CD14-positive monocyte (primary cell): ENCODE measurements around the gene GRK3. TPM values are rescaled to one million over a fixed set of nuclear protein-coding genes. Genes with fewer than 3 reads are reported as not detected.

Source experiments
- DNase-seq, 3 donors: peaks; one replicate each; pipeline ENCODE4 v3.0.0-alpha.2; 2011 to 2022
- H2AFZ ChIP-seq: 2 replicates; pipeline ENCODE4 v1.6.0; 2012; ENCODE audit warnings: mild to moderate bottlenecking, low read depth, low read length, inconsistent platforms; ENCODE audit not compliant: insufficient read depth, poor library complexity, severe bottlenecking
- H3K27ac ChIP-seq, 2 donors: 1 replicate in 1 of 2; 2 replicates in 1 of 2; pipeline ENCODE4 v1.5.1; 2012 to 2013; ENCODE audit warnings: low read length in 2 of 2, control low read depth in 1 of 2, inconsistent platforms in 1 of 2, low read depth in 1 of 2, mild to moderate bottlenecking in 1 of 2
- H3K27me3 ChIP-seq, 2 donors: one replicate each; pipeline versions ENCODE4 v1.6.0 to v1.6.1; 2011 to 2013; ENCODE audit warnings: low read length in 2 of 2; ENCODE audit not compliant: control insufficient read depth in 2 of 2, insufficient read depth in 2 of 2
- H3K36me3 ChIP-seq, 2 donors: replicated peaks in 1 of 2; 1 replicate in 1 of 2; 2 replicates in 1 of 2; pipeline versions ENCODE4 v1.5.1 to v1.6.1; 2012 to 2013; ENCODE audit warnings: low read length in 2 of 2, control low read depth in 1 of 2, inconsistent platforms in 1 of 2, mild to moderate bottlenecking in 1 of 2; ENCODE audit not compliant: insufficient read depth in 2 of 2, control insufficient read depth in 1 of 2
- H3K4me1 ChIP-seq, 2 donors: 1 replicate in 1 of 2; 2 replicates in 1 of 2; pipeline versions ENCODE4 v1.5.1 to v1.6.1; 2012 to 2013; ENCODE audit warnings: low read length in 2 of 2, control low read depth in 1 of 2, inconsistent platforms in 1 of 2, mild to moderate bottlenecking in 1 of 2, moderate library complexity in 1 of 2; ENCODE audit not compliant: insufficient read depth in 2 of 2, control insufficient read depth in 1 of 2
- H3K4me2 ChIP-seq: replicated peaks from 2 replicates; pipeline ENCODE3; 2012; ENCODE audit warnings: low read length, moderate library complexity, mild to moderate bottlenecking; ENCODE audit not compliant: poor library complexity, severe bottlenecking; ENCODE audit errors: extremely low read depth
- H3K4me3 ChIP-seq, 3 experiments: fragments of 200-600 bp in 1 of 3; sonication (generic) in 1 of 3; replicated peaks in 1 of 3; 1 replicate in 2 of 3; 2 replicates in 1 of 3; pipeline ENCODE4 v1.5.1; 2011 to 2013; ENCODE audit warnings: low read length in 3 of 3, mild to moderate bottlenecking in 3 of 3, control low read depth in 2 of 3, low read depth in 2 of 3, inconsistent platforms in 1 of 3, moderate library complexity in 1 of 3
- H3K79me2 ChIP-seq: 2 replicates; pipeline ENCODE4 v1.6.0; 2012; ENCODE audit warnings: mild to moderate bottlenecking, control low read depth, inconsistent platforms, low read length, moderate library complexity; ENCODE audit not compliant: insufficient read depth
- H3K9ac ChIP-seq: 2 replicates; pipeline ENCODE4 v1.6.0; 2017; ENCODE audit warnings: low read length, mild to moderate bottlenecking; ENCODE audit not compliant: insufficient read depth, poor library complexity, severe bottlenecking
- H3K9me3 ChIP-seq, 2 donors: replicated peaks in 1 of 2; 1 replicate in 1 of 2; 2 replicates in 1 of 2; pipeline versions ENCODE4 v1.5.1 to v1.6.1; 2012 to 2013; ENCODE audit warnings: low read length in 2 of 2, control low read depth in 1 of 2; ENCODE audit not compliant: control insufficient read depth in 1 of 2, insufficient read depth in 1 of 2
- H4K20me1 ChIP-seq: 2 replicates; pipeline ENCODE4 v1.6.0; 2012; ENCODE audit warnings: mild to moderate bottlenecking, low read length, control low read depth, moderate library complexity; ENCODE audit not compliant: insufficient read depth
- H3K27ac Mint-ChIP-seq, 7 donors: one replicate each; pipeline ENCODE4 v1.8.0; 2020; ENCODE audit warnings: mild to moderate bottlenecking in 7 of 7, mixed read lengths in 7 of 7, moderate library complexity in 6 of 7, inconsistent platforms in 2 of 7
- H3K27me3 Mint-ChIP-seq, 3 donors: one replicate each; pipeline ENCODE4 v1.8.0; 2021 to 2022; ENCODE audit warnings: low read depth in 3 of 3, mild to moderate bottlenecking in 3 of 3, mixed read lengths in 3 of 3, moderate library complexity in 3 of 3, inconsistent platforms in 1 of 3
- H3K36me3 Mint-ChIP-seq, 2 donors: one replicate each; pipeline ENCODE4 v1.8.0; 2020; ENCODE audit warnings: mixed read lengths in 2 of 2, inconsistent platforms in 1 of 2, mild to moderate bottlenecking in 1 of 2
- H3K4me1 Mint-ChIP-seq: one replicate; pipeline ENCODE4 v1.8.0; 2020; ENCODE audit warnings: mild to moderate bottlenecking, mixed read lengths
- H3K4me3 Mint-ChIP-seq, 2 donors: one replicate each; pipeline ENCODE4 v1.8.0; 2020; ENCODE audit warnings: mild to moderate bottlenecking in 2 of 2, mixed read lengths in 2 of 2, moderate library complexity in 1 of 2
- H3K9me3 Mint-ChIP-seq, 7 donors: one replicate each; pipeline ENCODE4 v1.8.0; 2020 to 2022; ENCODE audit warnings: mixed read lengths in 7 of 7, mild to moderate bottlenecking in 6 of 7, moderate library complexity in 6 of 7, inconsistent platforms in 2 of 7
- WGBS: methylation state at CpG from one replicate; pipeline ENCODE4 v1.1.5; 2013; ENCODE audit warnings: missing lambda C conversion rate; ENCODE audit not compliant: insufficient coverage; 5-methylcytosine and 5-hydroxymethylcytosine counted together
- intact Hi-C, 2 donors: fragments of 100-400 bp; cut with micrococcal nuclease; formaldehyde crosslinking; loops; one replicate each; pipeline versions ENCODE4 v1.15.0 to v1.15.1; 2023
- polyA plus RNA-seq, 3 donors: library from polyadenylated mRNA; depleted of rRNA in 1 of 3; unstranded in 2 of 3; stranded (reverse) in 1 of 3; fragments of 300-500 nt in 2 of 3; fragments of >200 nt in 1 of 3; fragmentation: Illumina TruSeq in 2 of 3; gene quantifications; 1 replicate in 2 of 3; 2 replicates in 1 of 3; pipeline ENCODE4 v1.2.3, GENCODE V29; 2012 to 2021
- TF ChIP-seq, protein P1 (sequence below): fragments of 200-600 bp; IDR thresholded peaks from one replicate; pipeline ENCODE4 v1.8.0; 2022; ENCODE audit warnings: antibody characterized with exemption, mild to moderate bottlenecking

The GRK3 gene
- polyA plus RNA-seq, 3 donors = 8.3 to 33.3 (median 9.6) TPM

GRCh38 chr22:25716637-25717036 lies 152.2 kb downstream of the GRK3 start:
- H3K9me3 Mint-ChIP-seq = no peaks in the 10 kb centered on the region
- Histone ChIP-seq H3K79me2 (no peaks in the 10 kb centered on the region), H3K4me2 (no peak overlapping the region), H4K20me1 (peaks cover 62% of the 10 kb centered on the region), H3K27me3 (no peaks in the 10 kb centered on the region), H2AFZ (no peak overlapping the region), H3K4me1 (no peaks in the 10 kb centered on the region), H3K9ac (no peak overlapping the region), H3K9me3 (no peaks in the 10 kb centered on the region), H3K36me3 (peaks cover 78 to 100% of the 10 kb centered on the region in 2 donors), H3K27ac (no peak overlapping the region), H3K4me3 (no peak overlapping the region)
- TF ChIP-seq, protein P1, sequence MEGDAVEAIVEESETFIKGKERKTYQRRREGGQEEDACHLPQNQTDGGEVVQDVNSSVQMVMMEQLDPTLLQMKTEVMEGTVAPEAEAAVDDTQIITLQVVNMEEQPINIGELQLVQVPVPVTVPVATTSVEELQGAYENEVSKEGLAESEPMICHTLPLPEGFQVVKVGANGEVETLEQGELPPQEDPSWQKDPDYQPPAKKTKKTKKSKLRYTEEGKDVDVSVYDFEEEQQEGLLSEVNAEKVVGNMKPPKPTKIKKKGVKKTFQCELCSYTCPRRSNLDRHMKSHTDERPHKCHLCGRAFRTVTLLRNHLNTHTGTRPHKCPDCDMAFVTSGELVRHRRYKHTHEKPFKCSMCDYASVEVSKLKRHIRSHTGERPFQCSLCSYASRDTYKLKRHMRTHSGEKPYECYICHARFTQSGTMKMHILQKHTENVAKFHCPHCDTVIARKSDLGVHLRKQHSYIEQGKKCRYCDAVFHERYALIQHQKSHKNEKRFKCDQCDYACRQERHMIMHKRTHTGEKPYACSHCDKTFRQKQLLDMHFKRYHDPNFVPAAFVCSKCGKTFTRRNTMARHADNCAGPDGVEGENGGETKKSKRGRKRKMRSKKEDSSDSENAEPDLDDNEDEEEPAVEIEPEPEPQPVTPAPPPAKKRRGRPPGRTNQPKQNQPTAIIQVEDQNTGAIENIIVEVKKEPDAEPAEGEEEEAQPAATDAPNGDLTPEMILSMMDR = no peak
- no peak for DNase-seq
- H3K4me3 Mint-ChIP-seq = no peak overlapping the region
- no peaks in the 10 kb centered on the region for H3K4me1 Mint-ChIP-seq
- 97% methylated on average over 9 of the region's 10 CpGs for WGBS
- intact Hi-C loops = no loop called here
- H3K36me3 Mint-ChIP-seq = peaks cover 82 to 88% of the 10 kb centered on the region in 2 donors
- H3K27ac Mint-ChIP-seq = no peak overlapping the region
- no peaks in the 10 kb centered on the region for H3K27me3 Mint-ChIP-seq

- H2AFZ ChIP-seq = no peak overlapping the region
- no peak for DNase-seq
- peaks cover 59% of the 10 kb centered on the region for H4K20me1 ChIP-seq
- WGBS = no CpG with 5 or more reads among the region's 10 CpGs
- H3K79me2 ChIP-seq = no peaks in the 10 kb centered on the region
- H3K4me1 ChIP-seq = no peaks in the 10 kb centered on the region
- H3K4me3 ChIP-seq = no peak overlapping the region
- peaks cover 83 to 87% of the 10 kb centered on the region in 2 donors for H3K36me3 Mint-ChIP-seq
- TF ChIP-seq, protein P1 = no peak
- no peak overlapping the region for H3K27ac Mint-ChIP-seq
- no peaks in the 10 kb centered on the region for H3K4me1 Mint-ChIP-seq
- intact Hi-C loops = no loop called here
- H3K27me3 Mint-ChIP-seq = no peaks in the 10 kb centered on the region
- no peaks in the 10 kb centered on the region for H3K9me3 ChIP-seq
- no peaks in the 10 kb centered on the region for H3K27me3 ChIP-seq
- H3K9ac ChIP-seq = no peak overlapping the region
- H3K4me3 Mint-ChIP-seq = no peak overlapping the region
- H3K4me2 ChIP-seq = no peak overlapping the region
- H3K36me3 ChIP-seq = peaks cover 79 to 100% of the 10 kb centered on the region in 2 donors
- no peaks in the 10 kb centered on the region for H3K9me3 Mint-ChIP-seq
- no peak overlapping the region for H3K27ac ChIP-seq
Measured at GRCh38 chr22:25718135-25718840, 153.8 kb downstream of the GRK3 start.
